Adipose tissue (tissue), 3 donors: ENCODE data around the gene MYEOV. TPM values are rescaled to one million over a fixed set of nuclear protein-coding genes. Genes with fewer than 3 reads are reported as not detected.

Experiments
- H3K27ac ChIP-seq: one replicate; pipeline ENCODE4 v1.5.1; 2013; ENCODE audit warnings: low read depth, low read length
- WGBS, 3 donors: extraction: QIAGEN DNeasy Blood & Tissue Kit; methylation state at CpG; one replicate each; pipeline ENCODE4 v1.1.7; 2013; 5-methylcytosine and 5-hydroxymethylcytosine counted together
- polyA plus RNA-seq, 3 donors: library from polyadenylated mRNA; stranded (reverse); fragments of 200-250 nt; gene quantifications; one replicate each; pipeline ENCODE4 v1.2.3, GENCODE V29; 2013
- donor health status: healthy with polysubstance abuse.
- donor health status: Bipolar disorder and iron deficiency.
- donor health status: healthy.

MYEOV gene
- polyA plus RNA-seq, 3 donors: 0.44 to 15.9 (median 0.79) TPM

- H3K27ac ChIP-seq: no peak overlapping the region
- 60 to 67% (median 67%) methylated on average over 3 of the region's 3 CpGs for WGBS, 3 donors
Measured at GRCh38 chr11:69263736-69264052, 30.3 kb upstream of the MYEOV start.

- 79 to 89% (median 87%) methylated on average over 4 of the region's 4 CpGs for WGBS, 3 donors
- no peak overlapping the region for H3K27ac ChIP-seq
Measured at GRCh38 chr11:69264486-69264885, 29.5 kb upstream of the MYEOV start.

GRCh38 chr11:69265210-69265609, 28.7 kb upstream of the MYEOV start:
- H3K27ac ChIP-seq: no peak overlapping the region
- 86 to 95% (median 90%) methylated on average over 5 to 6 of the region's 6 CpGs for WGBS, 3 donors

- 69 to 92% (median 87%) methylated on average over 10 to 11 of the region's 11 CpGs for WGBS, 3 donors
- no peak overlapping the region for H3K27ac ChIP-seq
Measured at GRCh38 chr11:69265911-69266510, 27.9 kb upstream of the MYEOV start.

GRCh38 chr11:69267395-69267805, 26.6 kb upstream of the MYEOV start:
- WGBS, 3 donors: 51 to 75% (median 64%) methylated on average over 12 of the region's 12 CpGs
- H3K27ac ChIP-seq: no peak overlapping the region

- 89 to 96% (median 95%) methylated on average over 9 of the region's 9 CpGs for WGBS, 3 donors
- no peak overlapping the region for H3K27ac ChIP-seq
Measured at GRCh38 chr11:69268911-69269310, 25.0 kb upstream of the MYEOV start.

- WGBS, 3 donors: 72 to 86% (median 78%) methylated on average over 4 of the region's 4 CpGs
- no peak overlapping the region for H3K27ac ChIP-seq
Measured at GRCh38 chr11:69269388-69269787, 24.6 kb upstream of the MYEOV start.

- WGBS, 3 donors: 85 to 90% (median 87%) methylated on average over 21 of the region's 21 CpGs
- no peak overlapping the region for H3K27ac ChIP-seq
Measured at GRCh38 chr11:69269926-69270697, 23.8 kb upstream of the MYEOV start.

- H3K27ac ChIP-seq: no peak overlapping the region
- WGBS, 3 donors: 91 to 100% (median 95%) methylated on average over 7 of the region's 7 CpGs
Measured at GRCh38 chr11:69270941-69271340, 23.0 kb upstream of the MYEOV start.

- 94 to 98% (median 97%) methylated on average over 3 of the region's 3 CpGs for WGBS, 3 donors
Measured at GRCh38 chr11:69272055-69272454, 21.9 kb upstream of the MYEOV start.

GRCh38 chr11:69272831-69273485, 21.0 kb upstream of the MYEOV start:
- H3K27ac ChIP-seq: no peak overlapping the region
- WGBS, 3 donors: 75 to 94% (median 86%) methylated on average over 16 to 18 of the region's 18 CpGs

More at GRCh38 chr11:69272055-69272454, 21.9 kb upstream of the MYEOV start:
- H3K27ac ChIP-seq: no peak overlapping the region

- H3K27ac ChIP-seq: no peak overlapping the region
- WGBS, 3 donors: 95 to 99% (median 96%) methylated on average over 6 of the region's 6 CpGs
Measured at GRCh38 chr11:69273571-69273970, 20.4 kb upstream of the MYEOV start.

GRCh38 chr11:69274531-69275016, 19.4 kb upstream of the MYEOV start:
- H3K27ac ChIP-seq: no peak overlapping the region

GRCh38 chr11:69275178-69275577, 18.8 kb upstream of the MYEOV start:
- H3K27ac ChIP-seq: no peak overlapping the region

More at GRCh38 chr11:69274531-69275016, 19.4 kb upstream of the MYEOV start:
- 27 to 64% (median 55%) methylated on average over 8 of the region's 8 CpGs for WGBS, 3 donors

- WGBS, 3 donors: 94 to 95% (median 95%) methylated on average over 3 of the region's 3 CpGs
- no peak overlapping the region for H3K27ac ChIP-seq
Measured at GRCh38 chr11:69276165-69276564, 17.8 kb upstream of the MYEOV start.

GRCh38 chr11:69277074-69277809, 16.7 kb upstream of the MYEOV start:
- WGBS, 3 donors: 21 to 60% (median 48%) methylated on average over 12 of the region's 12 CpGs
- no peak overlapping the region for H3K27ac ChIP-seq

GRCh38 chr11:69278091-69278867, 15.7 kb upstream of the MYEOV start:
- no peak overlapping the region for H3K27ac ChIP-seq
- 40 to 82% (median 72%) methylated on average over 12 of the region's 12 CpGs for WGBS, 3 donors

GRCh38 chr11:69280451-69280850, 13.5 kb upstream of the MYEOV start:
- H3K27ac ChIP-seq: no peak overlapping the region
- WGBS, 3 donors: 67 to 73% (median 71%) methylated on average over 2 of the region's 2 CpGs
